ENCODE measurements around the gene KRT81. TPM values are rescaled to one million over a fixed set of nuclear protein-coding genes. Genes with fewer than 3 reads are reported as not detected.
A peak's percentile ranks its signal among the peaks of the same experiment; 100 is the strongest.
"Not testable (repeated sequence)": the region's sequence is repeated elsewhere in the genome, so short reads cannot be mapped to it uniquely, and the experiment has no call there.

KRT81 gene
- total RNA-seq, 1 experiment from 2014 or later = 270 TPM

GRCh38 chr12:52244615-52244994 lies 46.7 kb downstream of the KRT81 start:
- DNase-seq (ENCODE audit: low read depth) = no peak

- DNase-seq (ENCODE audit: low read depth) = peak; percentile 97
These were observed 47.3 kb downstream of the KRT81 start for GRCh38 chr12:52243856-52244614.

- DNase-seq (ENCODE audit: low read depth) = peak; percentile 57
These were observed 48.0 kb downstream of the KRT81 start for GRCh38 chr12:52243259-52243855.

- no peak for DNase-seq (ENCODE audit: low read depth)
These were observed 48.7 kb downstream of the KRT81 start for GRCh38 chr12:52242442-52243258.

DNA sequence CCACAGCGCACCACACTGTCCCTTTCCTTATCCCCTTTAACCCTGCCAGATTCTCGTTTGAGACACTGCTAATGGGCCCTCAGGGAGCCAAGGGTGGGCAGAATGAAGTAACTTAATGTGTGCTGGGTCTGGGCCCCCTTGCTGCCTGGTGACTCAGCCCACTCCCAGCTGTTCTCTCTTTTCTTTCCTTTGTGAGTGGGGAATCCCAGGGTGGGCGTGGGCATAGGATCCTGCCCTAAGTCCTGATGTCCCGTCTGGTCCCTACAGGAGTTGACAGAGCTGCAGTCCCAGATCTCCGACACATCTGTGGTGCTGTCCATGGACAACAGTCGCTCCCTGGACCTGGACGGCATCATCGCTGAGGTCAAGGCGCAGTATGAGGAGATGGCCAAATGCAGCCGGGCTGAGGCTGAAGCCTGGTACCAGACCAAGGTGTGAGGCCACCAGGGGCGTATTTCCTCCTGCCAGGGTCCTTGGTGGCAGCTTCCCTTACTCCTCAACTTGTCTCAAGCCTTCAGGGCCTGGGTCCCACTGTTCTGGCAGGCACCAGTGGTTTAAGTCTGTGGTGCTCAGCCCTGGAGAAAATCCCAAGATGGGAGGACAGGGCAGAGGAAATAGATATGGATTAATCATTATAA lies 50.0 kb downstream of the KRT81 start:
- no peak for DNase-seq (ENCODE audit: low read depth)

DNA sequence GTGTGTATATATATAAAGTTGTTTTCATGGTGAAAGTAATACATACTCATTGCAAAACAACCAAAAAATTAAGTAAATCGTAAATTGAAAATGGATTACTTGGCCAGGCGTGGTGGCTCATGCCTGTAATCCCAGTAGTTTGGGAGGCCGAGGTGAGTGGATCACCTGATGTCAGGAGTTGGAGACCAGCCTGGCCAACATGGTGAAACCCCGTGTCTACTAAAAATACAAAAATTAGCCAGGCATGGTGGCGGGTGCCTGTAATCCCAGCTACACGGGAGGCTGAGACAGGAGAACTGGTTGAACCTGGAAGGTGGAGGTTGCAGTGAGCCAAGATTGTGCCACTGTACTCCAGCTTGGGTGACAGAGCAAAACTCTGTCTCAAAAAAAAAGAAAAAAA lies 51.1 kb downstream of the KRT81 start:
- DNase-seq (ENCODE audit: low read depth) = not testable (repeated sequence)

DNA sequence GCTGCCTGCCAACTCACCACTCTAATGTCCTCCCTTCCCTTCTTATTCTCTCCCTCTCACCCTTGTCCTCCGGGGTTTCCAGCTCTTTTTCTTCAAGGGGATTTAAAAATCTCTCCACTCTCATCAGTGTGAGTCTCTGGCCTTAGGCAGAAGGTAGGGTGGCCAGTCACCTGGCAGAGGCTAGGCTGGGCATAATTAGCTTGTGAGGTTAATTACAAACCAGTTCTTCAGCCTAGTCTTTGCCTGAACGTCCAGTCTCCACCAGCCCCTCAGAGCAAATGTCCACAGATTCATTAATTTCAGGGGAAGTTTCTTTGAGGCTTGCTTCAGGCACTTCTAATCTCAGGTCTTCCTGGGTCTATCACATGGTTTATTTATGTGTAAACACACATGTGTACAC lies 51.6 kb downstream of the KRT81 start:
- no peak for DNase-seq (ENCODE audit: low read depth)

- DNase-seq (ENCODE audit: low read depth) = no peak
These were observed 52.3 kb downstream of the KRT81 start for GRCh38 chr12:52238916-52239646.

GRCh38 chr12:52238207-52238840 lies 53.0 kb downstream of the KRT81 start:
- no peak for DNase-seq (ENCODE audit: low read depth)

GRCh38 chr12:52236386-52237050 lies 54.8 kb downstream of the KRT81 start:
- no peak for DNase-seq (ENCODE audit: low read depth)

Other genes starting within 250 kb of the KRT81 start
- gene NR4A1, start 240.1 kb downstream of the KRT81 start, total RNA-seq (2014; rRNA removed; shearing (Covaris generic)) = 0.88 and 1.2 TPM in 2 replicates
- 75.0 and 105 TPM in 2 replicates for gene ATG101, start 221.6 kb downstream of the KRT81 start, total RNA-seq (2014; rRNA removed; shearing (Covaris generic))
- gene SMIM41, start 211.8 kb downstream of the KRT81 start, total RNA-seq (2014; rRNA removed; shearing (Covaris generic)) = not detected in 2 replicates
- gene KRT80, start 99.5 kb downstream of the KRT81 start, total RNA-seq (2014; rRNA removed; shearing (Covaris generic)) = 6.7 and 8.2 TPM in 2 replicates
- 4.9 and 5.1 TPM in 2 replicates for gene KRT7, start 58.3 kb downstream of the KRT81 start, total RNA-seq (2014; rRNA removed; shearing (Covaris generic))
- 1.2 TPM in 2 replicates for gene KRT86, start 16.9 kb downstream of the KRT81 start, total RNA-seq (2014; rRNA removed; shearing (Covaris generic))
- 0.05 and 0.17 TPM in 2 replicates for gene KRT83, start 29.9 kb upstream of the KRT81 start, total RNA-seq (2014; rRNA removed; shearing (Covaris generic))
- not detected in 2 replicates for gene KRT85, start 75.9 kb upstream of the KRT81 start, total RNA-seq (2014; rRNA removed; shearing (Covaris generic))
- not detected in 2 replicates for gene KRT84, start 94.1 kb upstream of the KRT81 start, total RNA-seq (2014; rRNA removed; shearing (Covaris generic))
- not detected in 2 replicates for gene KRT82, start 114.8 kb upstream of the KRT81 start, total RNA-seq (2014; rRNA removed; shearing (Covaris generic))
- not detected in 2 replicates for gene KRT75, start 142.8 kb upstream of the KRT81 start, total RNA-seq (2014; rRNA removed; shearing (Covaris generic))
- not detected in 2 replicates for gene KRT6B, start 160.6 kb upstream of the KRT81 start, total RNA-seq (2014; rRNA removed; shearing (Covaris generic))
- not detected in 2 replicates for gene KRT6C, start 182.3 kb upstream of the KRT81 start, total RNA-seq (2014; rRNA removed; shearing (Covaris generic))
- gene KRT6A, start 201.7 kb upstream of the KRT81 start, total RNA-seq (2014; rRNA removed; shearing (Covaris generic)) = not detected in 2 replicates
- not detected in 2 replicates for gene KRT5, start 228.9 kb upstream of the KRT81 start, total RNA-seq (2014; rRNA removed; shearing (Covaris generic))